Measurements from ENCODE around the gene USP3.

USP3 gene

DNA sequence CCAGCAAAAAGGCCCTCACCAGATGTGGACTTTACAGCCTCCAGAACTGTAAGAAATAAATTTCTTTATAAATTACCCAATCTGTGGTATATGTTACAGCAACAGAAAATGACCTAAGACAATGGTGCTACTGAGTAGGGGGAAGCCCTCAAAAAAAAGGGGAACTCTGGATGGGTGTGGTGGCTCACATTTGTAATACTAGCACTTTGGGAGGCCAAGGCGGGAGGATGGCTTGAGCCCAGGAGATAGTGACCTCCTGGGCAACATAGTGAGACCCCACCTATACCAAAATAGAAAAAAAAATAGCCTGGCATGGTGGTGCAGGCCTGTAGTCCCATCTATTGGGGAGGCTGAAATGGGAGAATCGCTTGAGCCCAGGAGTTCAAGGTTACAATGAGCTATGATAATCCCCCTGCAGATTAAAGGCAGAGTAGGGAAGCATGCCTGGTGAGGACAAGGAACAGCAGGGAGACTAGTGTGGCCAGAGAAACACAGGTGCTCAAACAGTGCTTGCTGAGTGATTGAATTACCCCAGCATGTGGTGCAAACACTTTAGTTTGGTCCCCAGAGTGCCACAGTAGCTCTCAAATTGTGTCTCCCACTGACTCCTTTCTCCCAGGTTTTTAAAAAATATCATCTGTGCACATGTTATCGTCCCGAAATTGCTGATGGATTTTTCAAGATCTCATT is 13.9 kb upstream of the USP3 start:
- in situ Hi-C loops (cut with MboI; ENCODE audit: low sequenced_read_pairs, unreplicated experiment), result no loop called here
- TF ChIP-seq, protein P1, sequence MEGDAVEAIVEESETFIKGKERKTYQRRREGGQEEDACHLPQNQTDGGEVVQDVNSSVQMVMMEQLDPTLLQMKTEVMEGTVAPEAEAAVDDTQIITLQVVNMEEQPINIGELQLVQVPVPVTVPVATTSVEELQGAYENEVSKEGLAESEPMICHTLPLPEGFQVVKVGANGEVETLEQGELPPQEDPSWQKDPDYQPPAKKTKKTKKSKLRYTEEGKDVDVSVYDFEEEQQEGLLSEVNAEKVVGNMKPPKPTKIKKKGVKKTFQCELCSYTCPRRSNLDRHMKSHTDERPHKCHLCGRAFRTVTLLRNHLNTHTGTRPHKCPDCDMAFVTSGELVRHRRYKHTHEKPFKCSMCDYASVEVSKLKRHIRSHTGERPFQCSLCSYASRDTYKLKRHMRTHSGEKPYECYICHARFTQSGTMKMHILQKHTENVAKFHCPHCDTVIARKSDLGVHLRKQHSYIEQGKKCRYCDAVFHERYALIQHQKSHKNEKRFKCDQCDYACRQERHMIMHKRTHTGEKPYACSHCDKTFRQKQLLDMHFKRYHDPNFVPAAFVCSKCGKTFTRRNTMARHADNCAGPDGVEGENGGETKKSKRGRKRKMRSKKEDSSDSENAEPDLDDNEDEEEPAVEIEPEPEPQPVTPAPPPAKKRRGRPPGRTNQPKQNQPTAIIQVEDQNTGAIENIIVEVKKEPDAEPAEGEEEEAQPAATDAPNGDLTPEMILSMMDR (IDR thresholded peaks at IDR 0.05; ENCODE audit: borderline replicate concordance, control extremely low read depth, extremely low read depth, insufficient read depth, missing control alignments), result no peak
- DNase-seq (ENCODE audit: low spot score), result no peak

- TF ChIP-seq, protein P1 (IDR thresholded peaks at IDR 0.05; ENCODE audit: borderline replicate concordance, control extremely low read depth, extremely low read depth, insufficient read depth, missing control alignments), result no peak
- no peak for DNase-seq (ENCODE audit: low spot score)
- in situ Hi-C loops (cut with MboI; ENCODE audit: low sequenced_read_pairs, unreplicated experiment), result no loop called here
Measured at GRCh38 chr15:63491116-63491827, 13.1 kb upstream of the USP3 start.

DNA sequence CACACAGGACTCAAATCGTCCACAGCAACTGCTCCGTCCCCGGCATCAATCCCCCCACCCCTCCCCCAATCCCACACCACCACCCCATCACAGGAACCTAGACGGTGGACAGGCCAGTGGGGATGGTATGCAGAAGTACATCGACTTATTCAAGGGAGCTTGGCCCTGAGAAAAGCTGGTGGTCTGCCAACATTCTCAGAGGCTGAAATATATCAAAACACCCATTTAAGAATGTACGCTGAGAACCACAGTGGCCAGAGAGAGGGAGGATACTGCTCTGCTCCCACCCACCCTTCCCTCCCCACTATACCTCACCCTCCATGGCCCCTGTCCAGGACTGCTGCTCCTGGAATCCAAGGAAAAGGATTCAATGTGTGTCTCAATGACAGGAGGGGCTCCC is 12.4 kb upstream of the USP3 start:
- TF ChIP-seq, protein P1 (IDR thresholded peaks at IDR 0.05; ENCODE audit: borderline replicate concordance, control extremely low read depth, extremely low read depth, insufficient read depth, missing control alignments), result no peak
- no peak for DNase-seq (ENCODE audit: low spot score)
- in situ Hi-C loops (cut with MboI; ENCODE audit: low sequenced_read_pairs, unreplicated experiment), result no loop called here

DNA sequence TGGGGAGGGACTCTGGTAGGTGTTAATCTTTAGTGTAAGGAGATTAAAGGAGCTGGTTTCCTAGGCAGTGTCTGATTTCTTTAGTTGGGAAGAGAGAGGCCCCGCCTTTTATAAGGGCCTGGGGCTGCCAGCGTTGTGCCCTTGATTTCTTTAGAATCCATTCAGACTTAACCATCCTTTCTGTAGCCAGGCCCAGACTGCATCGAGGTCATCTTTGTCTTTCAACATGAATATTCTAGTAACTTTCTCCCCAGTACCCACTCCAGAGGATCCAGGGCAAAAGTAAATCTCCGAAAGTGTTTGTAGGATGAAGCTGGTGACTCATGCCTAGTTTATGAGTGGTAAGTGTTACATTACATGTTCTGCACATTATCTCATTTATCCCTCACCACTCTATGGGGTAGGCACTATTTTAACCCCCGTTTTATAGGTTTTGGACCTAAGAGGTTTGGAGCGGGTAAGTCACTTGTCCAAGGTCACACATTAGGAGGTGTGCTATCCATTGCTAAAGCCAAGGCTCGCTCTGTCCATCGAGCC is 11.8 kb upstream of the USP3 start:
- DNase-seq (ENCODE audit: low spot score), result no peak
- in situ Hi-C loops (cut with MboI; ENCODE audit: low sequenced_read_pairs, unreplicated experiment), result no loop called here
- TF ChIP-seq, protein P1 (IDR thresholded peaks at IDR 0.05; ENCODE audit: borderline replicate concordance, control extremely low read depth, extremely low read depth, insufficient read depth, missing control alignments), result no peak

- TF ChIP-seq, protein P1 (IDR thresholded peaks at IDR 0.05; ENCODE audit: borderline replicate concordance, control extremely low read depth, extremely low read depth, insufficient read depth, missing control alignments), result no peak
- DNase-seq (ENCODE audit: low spot score), result no peak
- in situ Hi-C loops (cut with MboI; ENCODE audit: low sequenced_read_pairs, unreplicated experiment), result no loop called here
Measured at GRCh38 chr15:63493436-63493835, 11.0 kb upstream of the USP3 start.

- in situ Hi-C loops (cut with MboI; ENCODE audit: low sequenced_read_pairs, unreplicated experiment), result no loop called here
- TF ChIP-seq, protein P1 (IDR thresholded peaks at IDR 0.05; ENCODE audit: borderline replicate concordance, control extremely low read depth, extremely low read depth, insufficient read depth, missing control alignments), result no peak
- DNase-seq (ENCODE audit: low spot score), result no peak
Measured at GRCh38 chr15:63494408-63494807, 10.0 kb upstream of the USP3 start.

Measured in GM13976 (cell line).